HEK293 (cell line): Measurements from ENCODE around the gene MTX1.

Source experiments
- HOXA7 ChIP-seq: sonication (generic); formaldehyde crosslinking; IDR thresholded peaks from 2 replicates; pipeline ENCODE4 v1.8.1; 2022; ENCODE audit warnings: missing genetic modification reagents, borderline replicate concordance
- KLF10 ChIP-seq: fragments of 450-650 bp; IDR thresholded peaks from 2 replicates; pipeline ENCODE4 v1.5.1; 2018; ENCODE audit warnings: missing biosample characterization, mild to moderate bottlenecking, missing genetic modification characterization
- KLF7 ChIP-seq: fragments of 450-650 bp; formaldehyde crosslinking; IDR thresholded peaks from 2 replicates; pipeline ENCODE4 v1.5.1; 2016; ENCODE audit warnings: missing biosample characterization, missing genetic modification characterization, borderline replicate concordance
- SETDB1 ChIP-seq: IDR thresholded peaks from one replicate; pipeline ENCODE4 v1.6.1; 2017; ENCODE audit warnings: mild to moderate bottlenecking, low read length, moderate library complexity, mixed read lengths; ENCODE audit not compliant: insufficient read length
- SP2 ChIP-seq: fragments of 450-650 bp; formaldehyde crosslinking; IDR thresholded peaks from 2 replicates; pipeline ENCODE4 v1.5.1; 2016; ENCODE audit warnings: missing biosample characterization, missing genetic modification characterization
- ZBTB11 ChIP-seq: fragments of 450-650 bp; formaldehyde crosslinking; conservative IDR thresholded peaks from 2 replicates; pipeline ENCODE4 v1.5.1; 2016; ENCODE audit warnings: low read depth, missing biosample characterization, missing genetic modification characterization
- ZBTB21 ChIP-seq: fragments of 450-650 bp; formaldehyde crosslinking; IDR thresholded peaks from 2 replicates; pipeline ENCODE4 v1.5.1; 2017; ENCODE audit warnings: missing biosample characterization, missing genetic modification characterization
- ZFHX2 ChIP-seq: fragments of 450-650 bp; formaldehyde crosslinking; conservative IDR thresholded peaks from 2 replicates; pipeline ENCODE4 v1.5.1; 2016; ENCODE audit warnings: missing biosample characterization, missing genetic modification characterization
- ZFP41 ChIP-seq: fragments of 450-650 bp; formaldehyde crosslinking; IDR thresholded peaks from 2 replicates; pipeline ENCODE4 v1.5.1; 2016; ENCODE audit warnings: missing biosample characterization, missing genetic modification characterization, borderline replicate concordance
- ZNF114 ChIP-seq: fragments of 450-650 bp; formaldehyde crosslinking; IDR thresholded peaks from 2 replicates; pipeline ENCODE4 v1.5.0; 2017; ENCODE audit warnings: missing biosample characterization, missing genetic modification characterization
- ZNF133 ChIP-seq: fragments of 450-650 bp; formaldehyde crosslinking; IDR thresholded peaks from 2 replicates; pipeline ENCODE4 v1.5.1; 2016; ENCODE audit warnings: missing biosample characterization, missing genetic modification characterization
- ZNF138 ChIP-seq: fragments of 450-650 bp; formaldehyde crosslinking; IDR thresholded peaks from 2 replicates; pipeline ENCODE4 v1.5.1; 2016; ENCODE audit warnings: missing biosample characterization, missing genetic modification characterization, borderline replicate concordance
- ZNF292 ChIP-seq: fragments of 450-650 bp; formaldehyde crosslinking; IDR thresholded peaks from 2 replicates; pipeline ENCODE4 v1.5.1; 2016; ENCODE audit warnings: low read depth, missing biosample characterization, missing genetic modification characterization, borderline replicate concordance
- ZNF394 ChIP-seq: fragments of 450-650 bp; formaldehyde crosslinking; IDR thresholded peaks from 2 replicates; pipeline ENCODE4 v1.5.1; 2016; ENCODE audit warnings: missing biosample characterization, missing genetic modification characterization, mild to moderate bottlenecking, moderate library complexity, borderline replicate concordance
- ZNF426 ChIP-seq: fragments of 450-650 bp; formaldehyde crosslinking; IDR thresholded peaks from 2 replicates; pipeline ENCODE4 v1.5.1; 2017; ENCODE audit warnings: missing biosample characterization, missing genetic modification characterization, mild to moderate bottlenecking, inconsistent platforms, moderate library complexity
- ZNF530 ChIP-seq: fragments of 450-650 bp; formaldehyde crosslinking; IDR thresholded peaks from 2 replicates; pipeline ENCODE4 v1.5.1; 2016; ENCODE audit warnings: low read depth, missing biosample characterization, missing genetic modification characterization
- ZNF558 ChIP-seq: fragments of 450-650 bp; formaldehyde crosslinking; IDR thresholded peaks from 2 replicates; pipeline ENCODE4 v1.5.1; 2016; ENCODE audit warnings: missing biosample characterization, missing genetic modification characterization
- ZNF571 ChIP-seq: fragments of 450-650 bp; formaldehyde crosslinking; IDR thresholded peaks from 2 replicates; pipeline ENCODE4 v1.5.0; 2017; ENCODE audit warnings: missing biosample characterization, missing genetic modification characterization
- ZNF596 ChIP-seq: fragments of 450-650 bp; IDR thresholded peaks from 2 replicates; pipeline ENCODE4 v1.5.0; 2018; ENCODE audit warnings: missing biosample characterization, mild to moderate bottlenecking, missing genetic modification characterization, moderate library complexity
- ZNF610 ChIP-seq: fragments of 450-650 bp; formaldehyde crosslinking; IDR thresholded peaks from 2 replicates; pipeline ENCODE4 v1.5.1; 2016; ENCODE audit warnings: missing biosample characterization, missing genetic modification characterization, borderline replicate concordance
- ZNF623 ChIP-seq: fragments of 450-650 bp; formaldehyde crosslinking; IDR thresholded peaks from 2 replicates; pipeline ENCODE4 v1.5.1; 2016; ENCODE audit warnings: missing biosample characterization, missing genetic modification characterization
- ZNF660 ChIP-seq: fragments of 450-650 bp; IDR thresholded peaks from 2 replicates; pipeline ENCODE4 v1.5.1; 2018; ENCODE audit warnings: missing biosample characterization, mild to moderate bottlenecking, missing genetic modification characterization
- ZNF830 ChIP-seq: fragments of 450-650 bp; IDR thresholded peaks from 2 replicates; pipeline ENCODE4 v1.5.0; 2018; ENCODE audit warnings: missing biosample characterization, missing genetic modification characterization, low read depth, mild to moderate bottlenecking, moderate library complexity
- ZSCAN30 ChIP-seq: fragments of 450-650 bp; IDR thresholded peaks from 2 replicates; pipeline ENCODE4 v1.5.1; 2018; ENCODE audit warnings: missing biosample characterization, mild to moderate bottlenecking, missing genetic modification characterization, moderate library complexity
- ZSCAN5A ChIP-seq: fragments of 450-650 bp; formaldehyde crosslinking; IDR thresholded peaks from 2 replicates; pipeline ENCODE4 v1.5.1; 2016; ENCODE audit warnings: missing biosample characterization, missing genetic modification characterization
- TF ChIP-seq, protein P1 (sequence below): fragments of 450-650 bp; formaldehyde crosslinking; IDR thresholded peaks from 2 replicates; pipeline ENCODE4 v1.5.0; 2017; ENCODE audit warnings: missing biosample characterization, missing genetic modification characterization, borderline replicate concordance
- TF ChIP-seq, protein P2 (sequence below): fragments of 450-650 bp; formaldehyde crosslinking; IDR thresholded peaks from 2 replicates; pipeline ENCODE4 v1.5.1; 2016; ENCODE audit warnings: missing biosample characterization, missing genetic modification characterization

MTX1 gene

DNA sequence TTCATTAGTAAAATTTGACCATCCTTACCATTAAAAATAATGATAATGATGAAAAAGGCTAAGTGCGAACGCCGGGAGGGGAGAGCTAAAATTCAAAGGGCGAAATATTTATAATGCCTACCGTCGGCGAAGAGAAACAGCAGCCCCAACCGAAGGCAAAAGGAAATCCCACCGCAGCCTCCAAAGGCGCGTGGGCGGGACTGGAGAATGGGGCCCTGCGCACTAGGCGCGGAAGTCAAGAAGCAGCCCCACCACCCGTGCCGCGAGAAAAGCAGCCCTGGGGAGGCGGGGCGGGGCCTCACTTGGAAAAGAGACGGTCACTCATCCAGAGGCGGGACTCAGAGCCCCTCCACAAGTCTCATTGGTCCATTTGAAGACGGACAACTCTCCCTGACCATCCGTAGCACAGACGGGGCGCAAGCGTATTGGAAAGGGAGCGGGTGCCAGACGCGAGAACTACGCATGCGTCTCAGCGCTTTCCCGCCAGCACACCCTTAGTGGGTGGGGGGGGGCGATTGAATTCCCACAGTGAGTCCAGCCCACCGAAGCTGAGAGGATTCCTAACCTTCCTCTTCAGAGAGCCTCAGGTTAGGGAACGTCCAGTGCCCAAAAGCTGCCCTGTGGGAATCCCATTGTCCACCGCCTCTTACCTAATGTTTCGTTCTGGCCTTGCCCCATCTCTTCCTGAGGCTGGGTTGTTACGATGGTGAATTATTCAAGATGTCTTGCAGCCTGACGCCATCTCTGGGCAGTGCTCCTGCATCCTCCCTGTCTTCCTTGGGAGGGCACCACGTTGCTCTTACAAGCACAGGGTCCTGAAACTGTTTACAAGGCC lies 19.0 kb downstream of the MTX1 start (continued):
- TF ChIP-seq ZBTB21 (tag by site-specific recombination) (no peak), ZSCAN5A (no peak), ZNF830 (no peak), ZFP41 (tag by site-specific recombination) (no peak), ZNF530 (tag by site-specific recombination) (no peak), HOXA7 (no peak), SETDB1 (no peak), ZNF138 (tag by site-specific recombination) (no peak), ZNF571 (no peak), KLF7 (tag by site-specific recombination) (0 out of 2 replicates have a peak, but pooled peaks have one; percentile 23), ZNF133 (tag by site-specific recombination) (no peak), ZFHX2 (tag by site-specific recombination) (peak; percentile 87), ZSCAN30 (tag by site-specific recombination) (peak; percentile 48; the same call in 1 of the 2 replicates), ZNF292 (no peak), ZNF610 (no peak), ZNF426 (tag by site-specific recombination) (no peak), ZNF596 (tag by site-specific recombination) (no peak), ZNF394 (tag by site-specific recombination) (0 out of 2 replicates have a peak, but pooled peaks have one; percentile 9), ZNF558 (tag by site-specific recombination) (no peak), SP2 (tag by site-specific recombination) (peak; percentile 97), KLF10 (tag by site-specific recombination) (0 out of 2 replicates have a peak, but pooled peaks have one; percentile 42), ZNF623 (tag by site-specific recombination) (no peak), ZNF660 (peak; percentile 85), ZNF114 (tag by site-specific recombination) (no peak), ZBTB11 (tag by site-specific recombination) (peak; percentile 57; the same call in 1 of the 2 replicates)
- TF ChIP-seq, protein P1, sequence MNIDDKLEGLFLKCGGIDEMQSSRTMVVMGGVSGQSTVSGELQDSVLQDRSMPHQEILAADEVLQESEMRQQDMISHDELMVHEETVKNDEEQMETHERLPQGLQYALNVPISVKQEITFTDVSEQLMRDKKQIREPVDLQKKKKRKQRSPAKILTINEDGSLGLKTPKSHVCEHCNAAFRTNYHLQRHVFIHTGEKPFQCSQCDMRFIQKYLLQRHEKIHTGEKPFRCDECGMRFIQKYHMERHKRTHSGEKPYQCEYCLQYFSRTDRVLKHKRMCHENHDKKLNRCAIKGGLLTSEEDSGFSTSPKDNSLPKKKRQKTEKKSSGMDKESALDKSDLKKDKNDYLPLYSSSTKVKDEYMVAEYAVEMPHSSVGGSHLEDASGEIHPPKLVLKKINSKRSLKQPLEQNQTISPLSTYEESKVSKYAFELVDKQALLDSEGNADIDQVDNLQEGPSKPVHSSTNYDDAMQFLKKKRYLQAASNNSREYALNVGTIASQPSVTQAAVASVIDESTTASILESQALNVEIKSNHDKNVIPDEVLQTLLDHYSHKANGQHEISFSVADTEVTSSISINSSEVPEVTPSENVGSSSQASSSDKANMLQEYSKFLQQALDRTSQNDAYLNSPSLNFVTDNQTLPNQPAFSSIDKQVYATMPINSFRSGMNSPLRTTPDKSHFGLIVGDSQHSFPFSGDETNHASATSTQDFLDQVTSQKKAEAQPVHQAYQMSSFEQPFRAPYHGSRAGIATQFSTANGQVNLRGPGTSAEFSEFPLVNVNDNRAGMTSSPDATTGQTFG (tag by site-specific recombination): no peak
- TF ChIP-seq, protein P2, sequence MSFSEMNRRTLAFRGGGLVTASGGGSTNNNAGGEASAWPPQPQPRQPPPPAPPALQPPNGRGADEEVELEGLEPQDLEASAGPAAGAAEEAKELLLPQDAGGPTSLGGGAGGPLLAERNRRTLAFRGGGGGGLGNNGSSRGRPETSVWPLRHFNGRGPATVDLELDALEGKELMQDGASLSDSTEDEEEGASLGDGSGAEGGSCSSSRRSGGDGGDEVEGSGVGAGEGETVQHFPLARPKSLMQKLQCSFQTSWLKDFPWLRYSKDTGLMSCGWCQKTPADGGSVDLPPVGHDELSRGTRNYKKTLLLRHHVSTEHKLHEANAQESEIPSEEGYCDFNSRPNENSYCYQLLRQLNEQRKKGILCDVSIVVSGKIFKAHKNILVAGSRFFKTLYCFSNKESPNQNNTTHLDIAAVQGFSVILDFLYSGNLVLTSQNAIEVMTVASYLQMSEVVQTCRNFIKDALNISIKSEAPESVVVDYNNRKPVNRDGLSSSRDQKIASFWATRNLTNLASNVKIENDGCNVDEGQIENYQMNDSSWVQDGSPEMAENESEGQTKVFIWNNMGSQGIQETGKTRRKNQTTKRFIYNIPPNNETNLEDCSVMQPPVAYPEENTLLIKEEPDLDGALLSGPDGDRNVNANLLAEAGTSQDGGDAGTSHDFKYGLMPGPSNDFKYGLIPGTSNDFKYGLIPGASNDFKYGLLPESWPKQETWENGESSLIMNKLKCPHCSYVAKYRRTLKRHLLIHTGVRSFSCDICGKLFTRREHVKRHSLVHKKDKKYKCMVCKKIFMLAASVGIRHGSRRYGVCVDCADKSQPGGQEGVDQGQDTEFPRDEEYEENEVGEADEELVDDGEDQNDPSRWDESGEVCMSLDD (tag by site-specific recombination): no peak
